Fibroblast of skin of right quadriceps (primary cell): ENCODE data around the gene TOM1.
"Not testable (repeated sequence)": the region's sequence is repeated elsewhere in the genome, so short reads cannot be mapped to it uniquely, and the experiment has no call there.

ENCODE experiments used
- DNase-seq: peaks from one replicate; pipeline ENCODE4 v3.0.0-alpha.2; 2013

The TOM1 gene

GRCh38 chr22:35376728-35377472 lies 77.2 kb downstream of the TOM1 start:
- peak; percentile 99 for DNase-seq

- DNase-seq = no peak
Observed at GRCh38 chr22:35377735-35378134, 78.0 kb downstream of the TOM1 start.

- no peak for DNase-seq
Observed at GRCh38 chr22:35378621-35379020, 78.9 kb downstream of the TOM1 start.

GRCh38 chr22:35379146-35379993 lies 79.7 kb downstream of the TOM1 start:
- no peak for DNase-seq

GRCh38 chr22:35380013-35380412 lies 80.3 kb downstream of the TOM1 start:
- DNase-seq = no peak

- DNase-seq = peak; percentile 87
Observed at GRCh38 chr22:35380537-35381423, 81.1 kb downstream of the TOM1 start, which contains the start of gene HMOX1. TSS of gene HMOX1 (plus strand) at chr22:35381096. CDS start at chr22:35381174, 78 bp downstream.

GRCh38 chr22:35381424-35382009 lies 81.8 kb downstream of the TOM1 start:
- no peak for DNase-seq

GRCh38 chr22:35383679-35384071 lies 84.0 kb downstream of the TOM1 start:
- no peak for DNase-seq

GRCh38 chr22:35384527-35384926 lies 84.8 kb downstream of the TOM1 start:
- no peak for DNase-seq

GRCh38 chr22:35384975-35385588 lies 85.4 kb downstream of the TOM1 start:
- no peak for DNase-seq

- no peak for DNase-seq
Observed at GRCh38 chr22:35386670-35387288, 87.1 kb downstream of the TOM1 start.

GRCh38 chr22:35390933-35391332 lies 91.2 kb downstream of the TOM1 start:
- DNase-seq = no peak

GRCh38 chr22:35392357-35392756 lies 92.7 kb downstream of the TOM1 start:
- DNase-seq = no peak

- DNase-seq = no peak
Observed at GRCh38 chr22:35393116-35394010, 93.7 kb downstream of the TOM1 start.

GRCh38 chr22:35394011-35394312 lies 94.3 kb downstream of the TOM1 start:
- no peak for DNase-seq

- no peak for DNase-seq
Observed at GRCh38 chr22:35394810-35395563, 95.3 kb downstream of the TOM1 start.

GRCh38 chr22:35396622-35397021 lies 96.9 kb downstream of the TOM1 start:
- DNase-seq = not testable (repeated sequence)

GRCh38 chr22:35397095-35397904 lies 97.6 kb downstream of the TOM1 start:
- DNase-seq = no peak
